HepG2 (cell line): ENCODE data around the gene TXNL4A. TPM values are rescaled to one million over a fixed set of nuclear protein-coding genes. Genes with fewer than 3 reads are reported as not detected.

ENCODE experiments used
- ATAC-seq: fragments of 200-7000 bp; cut with Tn5 transposase; 3 replicates; pipeline ENCODE4 v1.9.1; 2020; ENCODE audit warnings: mild to moderate bottlenecking, moderate library complexity
- BruUV-seq: library from RNA; stranded (reverse); fragments of 400-500 nt; replicated peaks from 2 replicates; lab custom pipeline; 2021; lab: Mats Ljungman, UMichigan
- CTCF ChIA-PET: fragments of 300-600 bp; formaldehyde crosslinking; extraction: SDS; loops from one replicate; lab custom pipeline; 2021; ENCODE audit warnings: low total read pairs, inconsistent platforms, low intra/inter-chr PET ratio; lab: Yijun Ruan, JAX
- POLR2A ChIA-PET: fragments of 350-600 bp; sonication (Branson Sonifier 250); formaldehyde crosslinking; loops from one replicate; lab custom pipeline; 2020; ENCODE audit warnings: antibody characterized with exemption, inconsistent platforms; lab: Yijun Ruan, JAX
- DNase-seq: peaks from one replicate; pipeline ENCODE4 v3.0.0-alpha.2; 2015; ENCODE audit warnings: low spot score
- FAIRE-seq: peaks from 3 replicates; lab custom pipeline; 2011; peaks lifted over from hg19 to GRCh38; lab: Jason Lieb, UNC
- H2AFZ ChIP-seq: one replicate; pipeline ENCODE4 v1.6.1; 2011; ENCODE audit warnings: low read length, inconsistent platforms
- H3K27ac ChIP-seq: fragments of 300-600 bp; 3 replicates; pipeline ENCODE4 v1.8.0; 2011; ENCODE audit warnings: mixed run types, mild to moderate bottlenecking, mixed read lengths, low read length, inconsistent platforms; ENCODE audit not compliant: insufficient read depth; ENCODE audit errors: extremely low read length
- H3K27me3 ChIP-seq, 2 experiments: fragments of 200-600 bp in 1 of 2; 2 replicates in 1 of 2; 3 replicates in 1 of 2; pipeline versions ENCODE4 v1.6.0 to v1.8.0; 2011; ENCODE audit warnings: low read length in 2 of 2, mild to moderate bottlenecking in 2 of 2, moderate library complexity in 2 of 2, inconsistent platforms in 1 of 2; ENCODE audit not compliant: insufficient read depth in 2 of 2, control insufficient read depth in 1 of 2
- H3K36me3 ChIP-seq, 2 experiments: fragments of 200-600 bp in 1 of 2; replicated peaks in 1 of 2; 2 replicates in 1 of 2; 3 replicates in 1 of 2; pipeline versions ENCODE4 v1.5.1 to v1.8.0; 2011; ENCODE audit warnings: low read length in 2 of 2, inconsistent platforms in 1 of 2; ENCODE audit not compliant: insufficient read depth in 2 of 2, control insufficient read depth in 1 of 2
- H3K4me1 ChIP-seq: 2 replicates; pipeline ENCODE4 v1.5.1; 2012; ENCODE audit warnings: low read length, inconsistent platforms; ENCODE audit not compliant: insufficient read depth
- H3K4me2 ChIP-seq: 2 replicates; pipeline ENCODE4 v1.6.0; 2011; ENCODE audit warnings: low read depth, low read length, inconsistent platforms
- H3K4me3 ChIP-seq, 3 experiments: fragments of 200-600 bp in 1 of 3; sonication (generic), shearing (Covaris generic) in 1 of 3; replicated peaks in 1 of 3; 2 replicates each; pipeline ENCODE4 v1.5.1; 2011 to 2016; ENCODE audit warnings: low read length in 3 of 3, inconsistent platforms in 2 of 3, low read depth in 2 of 3, mild to moderate bottlenecking in 2 of 3, control low read depth in 1 of 3, mixed read lengths in 1 of 3; ENCODE audit not compliant: insufficient read depth in 1 of 3
- H3K79me2 ChIP-seq: one replicate; pipeline ENCODE4 v1.6.1; 2011; ENCODE audit warnings: low read length, inconsistent platforms; ENCODE audit not compliant: insufficient read depth
- H3K9ac ChIP-seq: 2 replicates; pipeline ENCODE4 v1.6.0; 2011; ENCODE audit warnings: mild to moderate bottlenecking, low read depth, low read length, inconsistent platforms; ENCODE audit not compliant: insufficient read depth
- H3K9me3 ChIP-seq: 2 replicates; pipeline ENCODE4 v1.5.1; 2012; ENCODE audit warnings: mild to moderate bottlenecking, low read length
- H4K20me1 ChIP-seq: 2 replicates; pipeline ENCODE4 v1.6.0; 2011; ENCODE audit warnings: inconsistent platforms, mild to moderate bottlenecking, low read length, moderate library complexity; ENCODE audit not compliant: insufficient read depth
- FOXA1 ChIP-seq, 2 experiments: fragments of 450-650 bp in 1 of 2; sonication (generic) in 1 of 2; formaldehyde crosslinking in 1 of 2; IDR thresholded peaks; 2 replicates each; pipeline versions ENCODE4 v1.4.0 to v1.6.1; 2016 to 2020; ENCODE audit warnings: missing genetic modification reagents in 1 of 2
- NFYC ChIP-seq: IDR thresholded peaks from 2 replicates; pipeline ENCODE4 v1.6.1; 2016; ENCODE audit warnings: missing genetic modification reagents, missing compliant biosample characterization
- ZBTB38 ChIP-seq: sonication (generic); formaldehyde crosslinking; IDR thresholded peaks from 2 replicates; pipeline ENCODE4 v1.5.1; 2020; ENCODE audit warnings: mild to moderate bottlenecking, missing genetic modification reagents
- ZNF337 ChIP-seq: sonication (generic); formaldehyde crosslinking; IDR thresholded peaks from 2 replicates; pipeline ENCODE4 v1.5.1; 2020; ENCODE audit warnings: missing genetic modification reagents, low read depth, mild to moderate bottlenecking, borderline replicate concordance
- ZNF747 ChIP-seq: sonication (generic); formaldehyde crosslinking; IDR thresholded peaks from 2 replicates; pipeline ENCODE4 v1.8.1; 2023; ENCODE audit warnings: missing genetic modification reagents, mild to moderate bottlenecking, borderline replicate concordance
- WGBS: methylation state at CpG from one replicate; pipeline ENCODE4 v1.1.6; 2017; ENCODE audit warnings: low lambda C conversion rate; 5-methylcytosine and 5-hydroxymethylcytosine counted together
- in situ Hi-C: cut with HindIII; loops from 2 replicates; pipeline ENCODE4 v1.10.0; 2017; ENCODE audit warnings: low pct_unique_long_range_greater_than_20kb; ENCODE audit not compliant: extremely low pct_ligation_motif_present
- intact Hi-C: fragments of 100-400 bp; cut with micrococcal nuclease; formaldehyde crosslinking; loops from one replicate; pipeline ENCODE4 v1.10.0; 2022; ENCODE audit not compliant: unreplicated experiment
- polyA plus RNA-seq, 8 experiments: library from polyadenylated mRNA; depleted of rRNA in 3 of 8; stranded (reverse) in 7 of 8; unstranded in 1 of 8; fragments of >200 nt; fragmentation: Illumina TruSeq in 4 of 8; extraction: Trizol in 4 of 8; gene quantifications; 2 replicates each; pipeline versions ENCODE4 v1.2.1 to v1.2.3, GENCODE V29; 2011 to 2016; ENCODE audit warnings: low read depth in 4 of 8, missing spikeins in 1 of 8, mixed read lengths in 1 of 8; ENCODE audit not compliant: insufficient read depth in 1 of 8
- total RNA-seq, 5 experiments: library from RNA; depleted of rRNA; stranded (reverse); fragments of >200 nt; fragmentation: Illumina TruSeq; extraction: Trizol; gene quantifications; 2 replicates each; pipeline ENCODE4 v1.2.3, GENCODE V29; 2016; ENCODE audit warnings: low read depth in 1 of 5
- TF ChIP-seq, protein P1 (sequence below): sonication (generic); formaldehyde crosslinking; IDR thresholded peaks from 2 replicates; pipeline ENCODE4 v1.4.0; 2020; ENCODE audit warnings: missing genetic modification reagents
- TF ChIP-seq, protein P2 (sequence below): sonication (generic); formaldehyde crosslinking; IDR thresholded peaks from 2 replicates; pipeline ENCODE4 v1.4.0; 2020; ENCODE audit warnings: missing genetic modification reagents
- TF ChIP-seq, protein P3 (sequence below): sonication (generic); formaldehyde crosslinking; IDR thresholded peaks from 2 replicates; pipeline ENCODE4 v1.4.0; 2020; ENCODE audit warnings: missing genetic modification reagents, borderline replicate concordance

TXNL4A gene
- total and polyA plus RNA-seq, 2 of the 13 experiments (the other 11 are each of a cell fraction or from before 2014, with no cell fraction given): 172 to 202 TPM

DNA sequence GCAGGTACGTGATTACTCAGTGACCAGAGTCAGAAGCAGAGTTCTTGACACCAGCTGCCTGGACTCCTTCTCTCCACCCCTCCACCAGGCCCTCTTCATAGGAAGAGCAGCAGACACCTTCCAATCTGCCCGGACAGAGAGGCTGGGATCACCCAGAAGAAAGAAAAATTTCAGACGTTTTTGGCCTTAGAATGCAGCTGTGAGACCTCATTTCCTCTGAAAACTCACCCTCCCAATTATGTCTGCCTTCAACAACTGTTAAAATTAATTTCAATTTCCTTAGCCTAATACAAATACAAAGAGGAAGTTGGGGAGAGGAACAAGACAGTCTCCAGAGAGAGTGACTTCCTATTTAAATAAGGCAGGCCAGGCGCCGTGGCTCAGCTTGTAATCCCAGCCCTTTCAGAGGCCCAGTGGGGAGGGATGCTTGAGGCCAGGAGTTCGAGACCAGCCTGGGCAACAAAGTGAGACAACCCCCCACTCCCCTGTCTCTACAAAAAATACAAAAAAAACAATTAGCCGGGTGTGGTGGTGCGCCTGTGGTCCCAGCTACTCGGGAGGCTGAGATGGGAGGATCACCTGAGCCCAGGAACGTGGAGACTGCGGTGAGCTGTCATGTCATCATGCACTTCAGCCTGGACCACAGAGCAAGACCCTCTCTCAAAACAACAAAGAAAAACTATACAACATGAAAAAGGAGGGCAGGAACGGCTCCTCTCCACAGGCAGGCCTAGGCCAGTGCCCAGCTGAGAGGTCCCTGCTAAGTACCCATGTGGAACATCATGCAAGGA is 38.5 kb downstream of the TXNL4A start (continued):
- TF ChIP-seq, protein P1, sequence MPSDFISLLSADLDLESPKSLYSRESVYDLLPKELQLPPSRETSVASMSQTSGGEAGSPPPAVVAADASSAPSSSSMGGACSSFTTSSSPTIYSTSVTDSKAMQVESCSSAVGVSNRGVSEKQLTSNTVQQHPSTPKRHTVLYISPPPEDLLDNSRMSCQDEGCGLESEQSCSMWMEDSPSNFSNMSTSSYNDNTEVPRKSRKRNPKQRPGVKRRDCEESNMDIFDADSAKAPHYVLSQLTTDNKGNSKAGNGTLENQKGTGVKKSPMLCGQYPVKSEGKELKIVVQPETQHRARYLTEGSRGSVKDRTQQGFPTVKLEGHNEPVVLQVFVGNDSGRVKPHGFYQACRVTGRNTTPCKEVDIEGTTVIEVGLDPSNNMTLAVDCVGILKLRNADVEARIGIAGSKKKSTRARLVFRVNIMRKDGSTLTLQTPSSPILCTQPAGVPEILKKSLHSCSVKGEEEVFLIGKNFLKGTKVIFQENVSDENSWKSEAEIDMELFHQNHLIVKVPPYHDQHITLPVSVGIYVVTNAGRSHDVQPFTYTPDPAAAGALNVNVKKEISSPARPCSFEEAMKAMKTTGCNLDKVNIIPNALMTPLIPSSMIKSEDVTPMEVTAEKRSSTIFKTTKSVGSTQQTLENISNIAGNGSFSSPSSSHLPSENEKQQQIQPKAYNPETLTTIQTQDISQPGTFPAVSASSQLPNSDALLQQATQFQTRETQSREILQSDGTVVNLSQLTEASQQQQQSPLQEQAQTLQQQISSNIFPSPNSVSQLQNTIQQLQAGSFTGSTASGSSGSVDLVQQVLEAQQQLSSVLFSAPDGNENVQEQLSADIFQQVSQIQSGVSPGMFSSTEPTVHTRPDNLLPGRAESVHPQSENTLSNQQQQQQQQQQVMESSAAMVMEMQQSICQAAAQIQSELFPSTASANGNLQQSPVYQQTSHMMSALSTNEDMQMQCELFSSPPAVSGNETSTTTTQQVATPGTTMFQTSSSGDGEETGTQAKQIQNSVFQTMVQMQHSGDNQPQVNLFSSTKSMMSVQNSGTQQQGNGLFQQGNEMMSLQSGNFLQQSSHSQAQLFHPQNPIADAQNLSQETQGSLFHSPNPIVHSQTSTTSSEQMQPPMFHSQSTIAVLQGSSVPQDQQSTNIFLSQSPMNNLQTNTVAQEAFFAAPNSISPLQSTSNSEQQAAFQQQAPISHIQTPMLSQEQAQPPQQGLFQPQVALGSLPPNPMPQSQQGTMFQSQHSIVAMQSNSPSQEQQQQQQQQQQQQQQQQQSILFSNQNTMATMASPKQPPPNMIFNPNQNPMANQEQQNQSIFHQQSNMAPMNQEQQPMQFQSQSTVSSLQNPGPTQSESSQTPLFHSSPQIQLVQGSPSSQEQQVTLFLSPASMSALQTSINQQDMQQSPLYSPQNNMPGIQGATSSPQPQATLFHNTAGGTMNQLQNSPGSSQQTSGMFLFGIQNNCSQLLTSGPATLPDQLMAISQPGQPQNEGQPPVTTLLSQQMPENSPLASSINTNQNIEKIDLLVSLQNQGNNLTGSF: no peak

DNA sequence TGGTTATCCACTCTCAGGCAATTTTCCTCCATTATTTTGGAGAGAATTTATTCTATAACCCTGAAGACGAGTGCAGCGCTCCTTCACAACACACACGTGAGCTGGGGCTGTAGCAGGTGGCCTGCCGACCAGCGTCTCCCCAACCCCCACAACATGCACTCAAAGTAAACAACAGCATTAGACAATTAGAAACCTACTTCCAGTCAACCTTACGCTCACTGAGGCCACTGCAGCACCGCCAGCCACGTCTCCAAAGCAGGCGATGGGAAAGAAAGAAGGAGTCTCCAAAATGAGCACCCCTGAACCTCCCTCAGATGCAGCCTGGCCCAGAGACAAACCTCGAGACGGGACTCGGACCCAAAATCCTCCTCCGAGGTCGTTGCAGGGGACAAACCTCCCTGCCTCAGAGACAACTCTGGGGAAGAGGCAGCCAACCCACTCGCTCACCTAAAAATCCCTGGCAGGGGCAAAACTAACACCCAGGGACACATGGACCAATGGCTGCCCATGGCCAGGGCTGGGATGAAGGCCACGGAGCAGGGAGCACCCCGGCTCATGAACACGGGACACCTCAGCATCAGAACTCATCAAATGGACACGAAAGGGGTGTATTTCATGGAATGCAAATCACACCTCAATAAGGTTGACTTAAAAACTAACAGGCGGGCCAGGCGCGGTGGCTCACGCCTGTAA is 39.5 kb downstream of the TXNL4A start:
- peaks cover 68% of the 10 kb centered on the region for H3K4me1 ChIP-seq
- no peaks in the 10 kb centered on the region for H3K9me3 ChIP-seq
- BruUV-seq: no TSS peak
- H3K27me3 ChIP-seq: no peaks in the 10 kb centered on the region; a peak in 1 of 5 replicates
- H4K20me1 ChIP-seq: peaks cover 12% of the 10 kb centered on the region; the same call in 1 of the 2 replicates
- ChIA-PET CTCF (no interaction called here), POLR2A (interaction anchor here (1.1 to 1.9 kb wide), 4 partner anchors 13 to 85 kb away, joined by 3 to 8 read pairs (median 6); partner anchors contain the start of gene RBFA)
- intact Hi-C loops: no loop called here
- H3K9ac ChIP-seq: peak overlapping the region; percentile 11; the same call in 1 of the 2 replicates
- H3K27ac ChIP-seq: peak overlapping the region; percentile 63
- in situ Hi-C loops: no loop called here
- no peak overlapping the region for H2AFZ ChIP-seq
- WGBS: 81% methylated on average over 23 of the region's 23 CpGs
- peaks cover 68% of the 10 kb centered on the region for H3K79me2 ChIP-seq
- H3K4me2 ChIP-seq: peak overlapping the region; percentile 55
- no peak for DNase-seq
- ATAC-seq: no peak
- FAIRE-seq: no peak
- H3K36me3 ChIP-seq: peaks cover 5 to 7% of the 10 kb centered on the region in 2 experiments; a peak in 3 of 5 replicates
- peak; percentile 66; the same call in 1 of the 2 replicates for TF ChIP-seq ZBTB38 (CRISPR knock-in tag)
- TF ChIP-seq, protein P2, sequence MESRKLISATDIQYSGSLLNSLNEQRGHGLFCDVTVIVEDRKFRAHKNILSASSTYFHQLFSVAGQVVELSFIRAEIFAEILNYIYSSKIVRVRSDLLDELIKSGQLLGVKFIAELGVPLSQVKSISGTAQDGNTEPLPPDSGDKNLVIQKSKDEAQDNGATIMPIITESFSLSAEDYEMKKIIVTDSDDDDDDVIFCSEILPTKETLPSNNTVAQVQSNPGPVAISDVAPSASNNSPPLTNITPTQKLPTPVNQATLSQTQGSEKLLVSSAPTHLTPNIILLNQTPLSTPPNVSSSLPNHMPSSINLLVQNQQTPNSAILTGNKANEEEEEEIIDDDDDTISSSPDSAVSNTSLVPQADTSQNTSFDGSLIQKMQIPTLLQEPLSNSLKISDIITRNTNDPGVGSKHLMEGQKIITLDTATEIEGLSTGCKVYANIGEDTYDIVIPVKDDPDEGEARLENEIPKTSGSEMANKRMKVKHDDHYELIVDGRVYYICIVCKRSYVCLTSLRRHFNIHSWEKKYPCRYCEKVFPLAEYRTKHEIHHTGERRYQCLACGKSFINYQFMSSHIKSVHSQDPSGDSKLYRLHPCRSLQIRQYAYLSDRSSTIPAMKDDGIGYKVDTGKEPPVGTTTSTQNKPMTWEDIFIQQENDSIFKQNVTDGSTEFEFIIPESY: peak; percentile 64; the same call in 1 of the 2 replicates
- TF ChIP-seq, protein P3, sequence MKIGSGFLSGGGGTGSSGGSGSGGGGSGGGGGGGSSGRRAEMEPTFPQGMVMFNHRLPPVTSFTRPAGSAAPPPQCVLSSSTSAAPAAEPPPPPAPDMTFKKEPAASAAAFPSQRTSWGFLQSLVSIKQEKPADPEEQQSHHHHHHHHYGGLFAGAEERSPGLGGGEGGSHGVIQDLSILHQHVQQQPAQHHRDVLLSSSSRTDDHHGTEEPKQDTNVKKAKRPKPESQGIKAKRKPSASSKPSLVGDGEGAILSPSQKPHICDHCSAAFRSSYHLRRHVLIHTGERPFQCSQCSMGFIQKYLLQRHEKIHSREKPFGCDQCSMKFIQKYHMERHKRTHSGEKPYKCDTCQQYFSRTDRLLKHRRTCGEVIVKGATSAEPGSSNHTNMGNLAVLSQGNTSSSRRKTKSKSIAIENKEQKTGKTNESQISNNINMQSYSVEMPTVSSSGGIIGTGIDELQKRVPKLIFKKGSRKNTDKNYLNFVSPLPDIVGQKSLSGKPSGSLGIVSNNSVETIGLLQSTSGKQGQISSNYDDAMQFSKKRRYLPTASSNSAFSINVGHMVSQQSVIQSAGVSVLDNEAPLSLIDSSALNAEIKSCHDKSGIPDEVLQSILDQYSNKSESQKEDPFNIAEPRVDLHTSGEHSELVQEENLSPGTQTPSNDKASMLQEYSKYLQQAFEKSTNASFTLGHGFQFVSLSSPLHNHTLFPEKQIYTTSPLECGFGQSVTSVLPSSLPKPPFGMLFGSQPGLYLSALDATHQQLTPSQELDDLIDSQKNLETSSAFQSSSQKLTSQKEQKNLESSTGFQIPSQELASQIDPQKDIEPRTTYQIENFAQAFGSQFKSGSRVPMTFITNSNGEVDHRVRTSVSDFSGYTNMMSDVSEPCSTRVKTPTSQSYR (CRISPR knock-in tag): peak; percentile 27; the same call in 1 of the 2 replicates
- TF ChIP-seq FOXA1 (IDR thresholded peaks at IDR 0.05): no peak
- 0 out of 2 replicates have a peak, but pooled peaks have one; percentile 32 for TF ChIP-seq FOXA1 (CRISPR knock-in tag; IDR thresholded peaks at IDR 0.05)
- no peak for TF ChIP-seq NFYC
- no peak for TF ChIP-seq ZNF337 (CRISPR knock-in tag)
- TF ChIP-seq ZNF747 (CRISPR knock-in tag): no peak
- H3K4me3 ChIP-seq: peak overlapping the region in 1 of 3 experiments; percentile 88; a peak in 3 of 6 replicates
